Naive B cell (primary cell): Measurements from ENCODE around the gene GNA14. TPM values are rescaled to one million over a fixed set of nuclear protein-coding genes. Genes with fewer than 3 reads are reported as not detected.

Source experiments
- ATAC-seq, 2 donors: fragments of 150-1000 bp; cut with Tn5 transposase; 2 replicates each; pipeline ENCODE4 v1.10.0; 2021; ENCODE audit warnings: low read depth in 2 of 2, mild to moderate bottlenecking in 2 of 2, moderate library complexity in 2 of 2
- DNase-seq: peaks from one replicate; pipeline ENCODE4 v3.0.0; 2022
- H3K27ac Mint-ChIP-seq, 6 donors: one replicate each; pipeline ENCODE4 v1.8.0; 2020 to 2022; ENCODE audit warnings: mild to moderate bottlenecking in 6 of 6, mixed read lengths in 6 of 6, moderate library complexity in 5 of 6, inconsistent platforms in 2 of 6
- H3K27me3 Mint-ChIP-seq, 3 donors: one replicate each; pipeline ENCODE4 v1.8.0; 2021 to 2022; ENCODE audit warnings: mixed read lengths in 3 of 3, mild to moderate bottlenecking in 1 of 3
- H3K36me3 Mint-ChIP-seq, 2 donors: one replicate each; pipeline ENCODE4 v1.8.0; 2020 to 2022; ENCODE audit warnings: mixed read lengths in 2 of 2, inconsistent platforms in 1 of 2, mild to moderate bottlenecking in 1 of 2
- H3K4me1 Mint-ChIP-seq, 3 donors: one replicate each; pipeline ENCODE4 v1.8.0; 2020 to 2022; ENCODE audit warnings: mixed read lengths in 3 of 3, inconsistent platforms in 1 of 3, mild to moderate bottlenecking in 1 of 3, moderate library complexity in 1 of 3
- H3K4me3 Mint-ChIP-seq, 8 donors: one replicate each; pipeline ENCODE4 v1.8.0; 2020 to 2022; ENCODE audit warnings: mild to moderate bottlenecking in 8 of 8, mixed read lengths in 8 of 8, moderate library complexity in 8 of 8, inconsistent platforms in 2 of 8
- H3K9me3 Mint-ChIP-seq, 7 donors: one replicate each; pipeline ENCODE4 v1.8.0; 2020 to 2022; ENCODE audit warnings: mixed read lengths in 7 of 7, mild to moderate bottlenecking in 5 of 7, inconsistent platforms in 2 of 7, moderate library complexity in 1 of 7
- polyA plus RNA-seq, 6 donors: library from polyadenylated mRNA; unstranded; fragments of 300-500 nt; fragmentation: Illumina TruSeq; gene quantifications; one replicate each; pipeline ENCODE4 v1.2.3, GENCODE V29; 2021; ENCODE audit warnings: low read depth in 6 of 6

The GNA14 gene
- polyA plus RNA-seq, 6 donors from 2014 or later, result not detected

GRCh38 chr9:77563174-77563573, 84.9 kb downstream of the GNA14 start:
- Mint-ChIP-seq H3K9me3 (no peaks in the 10 kb centered on the region), H3K4me1 (no peaks in the 10 kb centered on the region), H3K27ac (no peak overlapping the region), H3K27me3 (peaks cover 0 to 10% (median 4%) of the 10 kb centered on the region in 3 donors), H3K4me3 (no peak overlapping the region), H3K36me3 (no peaks in the 10 kb centered on the region)
- DNase-seq (no peak), ATAC-seq (no peak)

- Mint-ChIP-seq H3K27ac (no peak overlapping the region), H3K4me3 (no peak overlapping the region), H3K4me1 (no peaks in the 10 kb centered on the region), H3K27me3 (peaks cover 0 to 10% (median 4%) of the 10 kb centered on the region in 3 donors), H3K9me3 (no peaks in the 10 kb centered on the region), H3K36me3 (no peaks in the 10 kb centered on the region)
- DNase-seq (no peak), ATAC-seq (no peak)
These were observed 85.9 kb downstream of the GNA14 start for GRCh38 chr9:77562019-77562748.

DNA sequence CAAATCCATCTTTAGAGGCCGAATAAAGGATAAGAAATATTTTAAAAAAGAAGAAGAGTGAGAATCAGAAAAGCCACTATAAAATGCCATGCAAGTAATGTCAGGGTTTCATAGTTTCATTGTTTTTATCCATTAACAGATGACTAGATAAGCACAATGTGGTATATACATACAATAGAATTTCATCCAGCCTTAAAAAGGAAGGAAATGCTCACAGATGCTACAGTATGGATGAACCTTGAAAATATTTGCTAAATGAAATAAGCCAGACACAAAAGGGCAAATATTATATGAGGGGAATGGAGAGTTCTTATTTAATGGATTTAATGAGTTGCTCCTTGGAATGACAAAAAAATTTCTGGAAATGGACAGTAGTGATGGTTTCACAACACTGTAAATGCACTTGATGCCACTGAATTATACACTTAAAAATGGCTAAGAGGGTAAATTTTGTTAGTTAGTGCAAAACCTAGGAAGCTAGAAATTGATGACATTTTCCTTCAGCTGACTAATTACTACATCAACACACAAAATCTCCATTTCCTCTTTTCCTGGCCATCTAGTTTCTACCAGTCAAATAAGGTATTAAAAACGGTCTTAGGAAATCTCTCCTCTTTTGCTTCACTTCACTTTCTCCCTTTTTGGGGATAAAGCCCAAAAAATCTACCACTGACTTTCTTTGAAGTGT, 86.6 kb downstream of the GNA14 start:
- H3K4me1 Mint-ChIP-seq, result no peaks in the 10 kb centered on the region
- H3K9me3 Mint-ChIP-seq, result no peaks in the 10 kb centered on the region
- H3K27me3 Mint-ChIP-seq, result peaks cover 0 to 10% (median 4%) of the 10 kb centered on the region in 3 donors
- no peak overlapping the region for H3K27ac Mint-ChIP-seq
- DNase-seq (no peak), ATAC-seq (no peak)
- H3K4me3 Mint-ChIP-seq, result no peak overlapping the region
- no peaks in the 10 kb centered on the region for H3K36me3 Mint-ChIP-seq

DNA sequence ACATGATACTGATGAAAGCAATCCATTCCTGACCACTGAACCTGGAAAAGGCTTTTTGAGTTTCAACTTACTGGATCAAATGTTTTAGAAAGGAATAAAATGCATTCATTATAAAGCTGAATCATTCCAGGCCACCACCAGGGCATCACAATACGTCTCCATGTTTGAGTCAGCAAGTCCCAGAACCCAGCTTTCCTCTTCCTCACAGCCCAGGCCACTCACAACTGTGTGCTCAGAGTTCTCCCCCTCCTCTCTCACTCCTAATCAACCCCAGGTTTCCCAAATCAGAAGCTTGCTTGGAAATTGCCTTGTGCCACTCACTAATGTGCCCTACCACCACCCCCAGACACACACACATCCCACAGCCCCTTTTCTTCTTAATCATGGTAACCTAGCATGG, 91.7 kb downstream of the GNA14 start:
- no peak overlapping the region for H3K4me3 Mint-ChIP-seq
- no peaks in the 10 kb centered on the region for H3K9me3 Mint-ChIP-seq
- no peaks in the 10 kb centered on the region for H3K4me1 Mint-ChIP-seq
- H3K27me3 Mint-ChIP-seq, result peaks cover 0 to 5% (median 5%) of the 10 kb centered on the region in 3 donors
- DNase-seq (no peak), ATAC-seq (no peak)
- no peaks in the 10 kb centered on the region for H3K36me3 Mint-ChIP-seq
- no peak overlapping the region for H3K27ac Mint-ChIP-seq

GRCh38 chr9:77554586-77555105, 93.5 kb downstream of the GNA14 start:
- no peak for ATAC-seq

GRCh38 chr9:77547106-77547730, 100.9 kb downstream of the GNA14 start:
- peaks cover 2 to 9% (median 4%) of the 10 kb centered on the region in 7 donors for H3K9me3 Mint-ChIP-seq
- H3K36me3 Mint-ChIP-seq, result no peaks in the 10 kb centered on the region
- no peak overlapping the region for H3K4me3 Mint-ChIP-seq
- no peak overlapping the region for H3K27ac Mint-ChIP-seq
- peaks cover 0 to 5% (median 5%) of the 10 kb centered on the region in 3 donors for H3K27me3 Mint-ChIP-seq
- H3K4me1 Mint-ChIP-seq, result no peaks in the 10 kb centered on the region
- ATAC-seq (no peak), DNase-seq (no peak)

More at GRCh38 chr9:77554586-77555105, 93.5 kb downstream of the GNA14 start:
- no peak overlapping the region for H3K4me3 Mint-ChIP-seq
- H3K27ac Mint-ChIP-seq, result no peak overlapping the region
- H3K9me3 Mint-ChIP-seq, result no peaks in the 10 kb centered on the region
- no peak for DNase-seq
- H3K27me3 Mint-ChIP-seq, result peaks cover 0 to 7% (median 5%) of the 10 kb centered on the region in 3 donors
- H3K36me3 Mint-ChIP-seq, result no peaks in the 10 kb centered on the region
- no peaks in the 10 kb centered on the region for H3K4me1 Mint-ChIP-seq

DNA sequence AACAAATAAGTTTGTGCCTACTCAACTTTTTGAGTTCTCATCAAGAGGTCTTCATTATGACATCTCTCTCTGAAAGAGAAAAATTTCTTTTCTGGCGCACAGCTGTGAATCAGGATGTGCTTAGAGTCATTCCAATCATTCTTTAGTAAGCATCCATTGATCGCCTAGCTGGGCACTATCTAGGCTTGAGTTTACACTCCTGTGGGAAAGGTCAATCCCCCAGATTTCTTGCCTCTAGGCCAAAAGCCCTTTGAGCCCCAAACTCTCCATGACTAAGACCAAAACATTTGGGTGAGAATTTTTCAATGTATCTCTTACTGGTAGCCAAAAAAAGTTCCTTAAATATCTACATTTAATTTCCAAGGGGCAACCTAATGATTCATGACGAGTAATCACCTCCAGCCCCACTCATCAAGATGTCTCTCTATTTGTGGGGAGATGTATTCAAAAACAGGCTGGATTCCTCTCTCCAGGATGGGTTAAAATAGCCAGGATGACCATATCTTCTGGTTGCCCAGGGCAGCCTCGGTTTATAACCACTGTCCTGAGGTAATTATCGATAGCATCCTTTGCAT, 101.7 kb downstream of the GNA14 start:
- no peak for ATAC-seq
- no peak overlapping the region for H3K4me3 Mint-ChIP-seq
- DNase-seq, result no peak
- H3K9me3 Mint-ChIP-seq, result peaks cover 3 to 16% (median 12%) of the 10 kb centered on the region in 7 donors
- peak overlapping the region in 1 of 6 donors; percentile 2 for H3K27ac Mint-ChIP-seq
- peaks cover 0 to 6% of the 10 kb centered on the region in 2 donors for H3K36me3 Mint-ChIP-seq
- H3K4me1 Mint-ChIP-seq, result no peaks in the 10 kb centered on the region
- H3K27me3 Mint-ChIP-seq, result peaks cover 0 to 5% (median 5%) of the 10 kb centered on the region in 3 donors

GRCh38 chr9:77544546-77544945, 103.6 kb downstream of the GNA14 start:
- Mint-ChIP-seq H3K36me3 (peaks cover 0 to 23% of the 10 kb centered on the region in 2 donors), H3K9me3 (peaks cover 16 to 36% (median 25%) of the 10 kb centered on the region in 7 donors), H3K27me3 (peaks cover 0 to 8% (median 5%) of the 10 kb centered on the region in 3 donors), H3K4me3 (no peak overlapping the region), H3K27ac (no peak overlapping the region), H3K4me1 (no peaks in the 10 kb centered on the region)
- no peak for DNase-seq
- ATAC-seq, result no peak

DNA sequence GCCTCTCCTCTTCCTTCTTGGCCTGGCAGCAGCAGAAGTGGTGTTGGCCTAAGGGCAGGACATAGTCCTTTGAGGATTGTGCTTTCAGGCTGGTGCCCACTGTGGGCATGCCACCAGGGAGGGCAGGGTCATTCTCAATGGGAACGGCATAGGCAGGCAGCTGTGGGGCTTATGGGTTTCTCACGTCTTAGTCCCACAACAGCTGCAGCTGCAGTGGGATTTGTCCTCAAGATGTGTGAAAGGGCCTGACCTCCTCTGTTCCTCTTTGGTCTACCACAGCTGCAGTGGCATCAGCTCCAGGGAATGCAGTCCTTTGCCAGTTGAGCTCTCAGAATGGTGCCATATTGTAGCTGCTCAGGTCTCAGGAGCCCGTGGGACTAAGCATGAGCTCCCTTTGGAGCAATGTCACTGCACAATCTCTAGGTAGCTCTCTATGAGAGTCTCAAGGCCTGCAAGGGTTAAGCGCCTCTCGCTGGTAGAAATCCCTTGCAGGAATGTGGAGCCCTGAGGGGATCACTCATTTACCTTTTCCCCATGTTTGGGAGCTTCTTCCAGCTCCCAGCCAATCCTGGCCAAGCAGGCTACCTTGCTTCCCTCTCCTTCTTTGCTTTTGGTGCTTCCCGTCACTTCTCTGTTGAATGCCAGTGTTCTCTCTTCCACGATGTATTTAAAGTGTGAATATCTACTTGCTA, 104.8 kb downstream of the GNA14 start:
- H3K27ac Mint-ChIP-seq, result no peak overlapping the region
- H3K9me3 Mint-ChIP-seq, result peaks cover 17 to 39% (median 26%) of the 10 kb centered on the region in 7 donors
- peaks cover 0 to 24% of the 10 kb centered on the region in 2 donors for H3K36me3 Mint-ChIP-seq
- no peak overlapping the region for H3K4me3 Mint-ChIP-seq
- ATAC-seq (no peak), DNase-seq (no peak)
- peaks cover 0 to 14% (median 5%) of the 10 kb centered on the region in 3 donors for H3K27me3 Mint-ChIP-seq
- H3K4me1 Mint-ChIP-seq, result no peaks in the 10 kb centered on the region

DNA sequence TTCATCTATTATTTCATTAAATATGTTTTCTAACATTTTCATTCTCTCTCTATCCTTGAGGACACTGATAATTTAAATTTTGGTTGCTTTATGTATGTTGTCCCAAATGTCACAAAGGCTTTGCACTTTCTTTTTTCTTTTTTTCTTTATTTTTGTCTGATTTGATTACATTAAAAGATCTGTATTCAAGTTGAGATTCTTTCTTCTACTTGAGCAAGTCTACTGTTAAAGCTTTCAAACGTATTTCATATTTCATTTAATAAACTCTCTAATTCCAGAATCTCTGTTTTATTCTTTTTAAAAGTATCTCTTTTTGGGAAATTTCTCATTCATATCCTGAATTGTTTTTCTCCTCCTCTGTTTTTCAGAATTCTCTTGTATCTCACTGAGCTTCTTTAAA, 106.5 kb downstream of the GNA14 start:
- no peak overlapping the region for H3K4me3 Mint-ChIP-seq
- H3K9me3 Mint-ChIP-seq, result peaks cover 17 to 39% (median 26%) of the 10 kb centered on the region in 7 donors
- ATAC-seq (no peak), DNase-seq (no peak)
- no peak overlapping the region for H3K27ac Mint-ChIP-seq
- peaks cover 0 to 14% (median 5%) of the 10 kb centered on the region in 3 donors for H3K27me3 Mint-ChIP-seq
- H3K4me1 Mint-ChIP-seq, result no peaks in the 10 kb centered on the region
- peaks cover 0 to 24% of the 10 kb centered on the region in 2 donors for H3K36me3 Mint-ChIP-seq

DNA sequence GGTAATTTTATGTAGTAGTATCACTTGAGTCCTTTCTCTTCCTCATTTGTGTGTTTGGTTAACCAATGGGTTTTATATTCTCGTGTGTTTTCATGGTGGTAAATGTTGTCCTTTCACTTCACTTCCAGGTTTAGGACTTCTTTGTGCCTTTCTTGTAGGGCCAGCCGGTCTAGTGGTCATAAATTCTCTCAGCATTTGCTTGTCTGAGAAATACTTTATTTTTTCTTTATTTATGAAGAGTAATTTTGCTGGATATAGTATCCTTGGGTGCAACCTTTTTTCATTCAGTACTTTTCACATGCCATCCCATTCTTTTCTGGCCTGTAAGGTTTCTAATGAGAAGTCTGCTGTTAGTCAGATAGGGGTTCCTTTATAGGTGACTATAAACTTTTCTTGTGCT, 107.1 kb downstream of the GNA14 start:
- Mint-ChIP-seq H3K4me1 (no peaks in the 10 kb centered on the region), H3K36me3 (peaks cover 0 to 24% of the 10 kb centered on the region in 2 donors), H3K9me3 (peaks cover 16 to 36% (median 26%) of the 10 kb centered on the region in 7 donors), H3K4me3 (no peak overlapping the region), H3K27ac (no peak overlapping the region), H3K27me3 (peaks cover 0 to 14% (median under 1%) of the 10 kb centered on the region in 3 donors)
- ATAC-seq, result no peak
- no peak for DNase-seq

GRCh38 chr9:77534376-77535057, 113.6 kb downstream of the GNA14 start:
- peaks cover 0 to 11% (median 7%) of the 10 kb centered on the region in 3 donors for H3K27me3 Mint-ChIP-seq
- no peak overlapping the region for H3K27ac Mint-ChIP-seq
- no peak overlapping the region for H3K4me3 Mint-ChIP-seq
- H3K4me1 Mint-ChIP-seq, result no peaks in the 10 kb centered on the region
- H3K36me3 Mint-ChIP-seq, result peaks cover 0 to under 1% of the 10 kb centered on the region in 2 donors
- no peak for DNase-seq
- no peak for ATAC-seq
- H3K9me3 Mint-ChIP-seq, result peaks cover 0 to 5% (median 2%) of the 10 kb centered on the region in 7 donors
